Ovary (tissue), 9 donors: ENCODE results near the gene GFRA1. TPM values are rescaled to one million over a fixed set of nuclear protein-coding genes. Genes with fewer than 3 reads are reported as not detected.

Source experiments
- DNase-seq, 5 donors: peaks; one replicate each; pipeline ENCODE4 v3.0.0-alpha.2; 2019 to 2020
- H3K27ac ChIP-seq, 2 donors: fragments of 200-600 bp; one replicate each; pipeline versions ENCODE4 v1.5.1 to v1.8.0; 2019 to 2022
- H3K27me3 ChIP-seq: fragments of 200-600 bp; one replicate; pipeline ENCODE4 v1.8.0; 2022
- H3K36me3 ChIP-seq: fragments of 200-600 bp; sonication (generic); one replicate; pipeline ENCODE4 v1.5.1; 2019
- H3K4me1 ChIP-seq: one replicate; pipeline ENCODE4 v1.8.1; 2013; ENCODE audit warnings: mild to moderate bottlenecking, moderate library complexity; ENCODE audit not compliant: insufficient read depth
- H3K4me3 ChIP-seq: fragments of 200-600 bp; sonication (generic); one replicate; pipeline ENCODE4 v1.5.1; 2017
- H3K9me3 ChIP-seq, 2 donors: fragments of 200-600 bp in 1 of 2; sonication (generic) in 1 of 2; one replicate each; pipeline versions ENCODE4 v1.5.1 to v1.8.1; 2013 to 2019; ENCODE audit warnings: mild to moderate bottlenecking in 1 of 2, moderate library complexity in 1 of 2
- EP300 ChIP-seq: sonication (generic); formaldehyde crosslinking; IDR thresholded peaks from one replicate; pipeline ENCODE4 v1.6.1; 2017; ENCODE audit warnings: antibody characterized with exemption
- POLR2A ChIP-seq: fragments of 450-650 bp; IDR thresholded peaks from one replicate; pipeline ENCODE4 v1.6.1; 2017; ENCODE audit warnings: antibody characterized with exemption, mild to moderate bottlenecking, moderate library complexity
- WGBS, 3 donors: extraction: QIAGEN DNeasy Blood & Tissue Kit in 1 of 3; methylation state at CpG; one replicate each; pipeline versions ENCODE4 v1.1.5 to v1.1.7; 2013 to 2017; 5-methylcytosine and 5-hydroxymethylcytosine counted together
- intact Hi-C, 4 donors: fragments of 100-400 bp; cut with DNase I; formaldehyde crosslinking; loops; one replicate each; pipeline versions ENCODE4 v1.11.0 to v1.15.1; 2022 to 2023
- polyA plus RNA-seq, 2 donors: library from polyadenylated mRNA; stranded (reverse); fragments of 200-250 nt in 1 of 2; fragments of 350-450 nt in 1 of 2; fragmentation: Illumina TruSeq in 1 of 2; extraction: RNeasy Lipid Tissue Mini Kit (QIAGEN cat#74804) in 1 of 2; gene quantifications; one replicate each; pipeline ENCODE4 v1.2.3, GENCODE V29; 2013 to 2014
- total RNA-seq, 7 donors: library from RNA; depleted of rRNA in 2 of 7; stranded (reverse); fragments of >200 nt in 2 of 7; fragmentation: NEBNext Ultra II Directional in 3 of 7; extraction: Animal tissue kit (Norgen Biotek cat#: 25700) in 3 of 7; gene quantifications; one replicate each; pipeline versions ENCODE4 v1.1.0 to v1.2.4, GENCODE V29; 2016 to 2023
- TF ChIP-seq, protein P1 (sequence below), 3 donors: fragments of 450-650 bp in 2 of 3; fragments of 200-600 bp in 1 of 3; IDR thresholded peaks; one replicate each; pipeline versions ENCODE4 v1.5.1 to v1.8.0; 2016 to 2022; ENCODE audit warnings: antibody characterized with exemption in 3 of 3, mild to moderate bottlenecking in 1 of 3
- donor health status: DM: no; HTN: no; CAD: no; lungs with moderate emphysema.
- donor health status: DM: no; HTN: no; CAD: no.
- donor health status: Bipolar disorder and iron deficiency.
- donor health status: DM: yes; HTN: yes; CAD: no.
- donor health status: DM: no; HTN: no; CAD: no.
- donor health status: DM: yes; HTN: yes; CAD: no.

Gene GFRA1
- total and polyA plus RNA-seq, 9 donors: 3.1 to 28.4 (median 11.8) TPM

DNA sequence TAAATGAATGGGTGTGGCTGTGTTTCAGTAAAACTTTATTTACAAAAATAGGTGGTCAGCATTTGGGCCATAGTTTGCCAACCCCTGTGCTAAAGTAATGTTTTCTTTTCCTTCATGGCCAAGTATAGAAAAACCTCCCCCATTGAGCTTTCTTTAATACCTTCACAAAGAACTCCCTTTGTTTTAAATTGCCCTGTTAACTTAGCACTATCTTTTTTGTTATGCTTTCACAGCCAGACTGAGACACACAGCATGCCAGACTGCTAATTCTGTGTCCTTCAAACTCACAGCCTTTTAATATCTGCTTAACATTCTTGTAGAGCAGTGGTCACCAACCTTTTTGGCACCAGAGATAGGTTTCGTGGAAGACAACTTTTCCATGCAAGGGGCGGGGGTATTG, 78.0 kb downstream of the GFRA1 start:
- Histone ChIP-seq H3K4me3 (no peak overlapping the region), H3K36me3 (no peaks in the 10 kb centered on the region), H3K27me3 (no peaks in the 10 kb centered on the region), H3K27ac (no peak overlapping the region), H3K4me1 (no peaks in the 10 kb centered on the region), H3K9me3 (no peaks in the 10 kb centered on the region)
- WGBS, 3 donors: 91 to 98% (median 96%) methylated on average over 2 of the region's 2 CpGs
- no peak for DNase-seq
- intact Hi-C loops: no loop called here
- TF ChIP-seq, protein P1, sequence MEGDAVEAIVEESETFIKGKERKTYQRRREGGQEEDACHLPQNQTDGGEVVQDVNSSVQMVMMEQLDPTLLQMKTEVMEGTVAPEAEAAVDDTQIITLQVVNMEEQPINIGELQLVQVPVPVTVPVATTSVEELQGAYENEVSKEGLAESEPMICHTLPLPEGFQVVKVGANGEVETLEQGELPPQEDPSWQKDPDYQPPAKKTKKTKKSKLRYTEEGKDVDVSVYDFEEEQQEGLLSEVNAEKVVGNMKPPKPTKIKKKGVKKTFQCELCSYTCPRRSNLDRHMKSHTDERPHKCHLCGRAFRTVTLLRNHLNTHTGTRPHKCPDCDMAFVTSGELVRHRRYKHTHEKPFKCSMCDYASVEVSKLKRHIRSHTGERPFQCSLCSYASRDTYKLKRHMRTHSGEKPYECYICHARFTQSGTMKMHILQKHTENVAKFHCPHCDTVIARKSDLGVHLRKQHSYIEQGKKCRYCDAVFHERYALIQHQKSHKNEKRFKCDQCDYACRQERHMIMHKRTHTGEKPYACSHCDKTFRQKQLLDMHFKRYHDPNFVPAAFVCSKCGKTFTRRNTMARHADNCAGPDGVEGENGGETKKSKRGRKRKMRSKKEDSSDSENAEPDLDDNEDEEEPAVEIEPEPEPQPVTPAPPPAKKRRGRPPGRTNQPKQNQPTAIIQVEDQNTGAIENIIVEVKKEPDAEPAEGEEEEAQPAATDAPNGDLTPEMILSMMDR (IDR thresholded peaks at IDR 0.05): no peak
- TF ChIP-seq POLR2A (no peak), EP300 (no peak)

DNA sequence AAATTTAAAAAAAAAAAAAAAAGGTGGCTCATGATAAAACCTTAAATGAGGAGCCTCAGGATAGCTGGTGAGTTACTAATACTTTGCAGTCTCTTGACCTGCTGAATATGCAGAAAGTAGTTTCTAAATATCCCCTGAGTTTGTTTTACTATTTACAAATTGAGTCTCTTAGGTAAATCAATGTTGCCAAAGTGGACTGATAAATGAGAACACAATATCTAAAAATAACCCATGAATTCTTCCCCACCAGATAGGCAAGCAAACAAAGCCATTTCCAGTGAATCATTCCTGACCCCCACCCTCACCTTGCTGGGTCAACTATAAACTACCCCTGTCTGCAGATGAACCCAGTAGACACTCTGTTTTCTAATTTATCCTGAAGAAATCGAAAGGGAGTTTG, 78.9 kb downstream of the GFRA1 start:
- Histone ChIP-seq H3K4me1 (no peaks in the 10 kb centered on the region), H3K9me3 (no peaks in the 10 kb centered on the region), H3K36me3 (no peaks in the 10 kb centered on the region), H3K4me3 (no peak overlapping the region), H3K27me3 (no peaks in the 10 kb centered on the region), H3K27ac (no peak overlapping the region)
- TF ChIP-seq, protein P1 (IDR thresholded peaks at IDR 0.05): no peak
- TF ChIP-seq POLR2A (no peak), EP300 (no peak)
- intact Hi-C loops: no loop called here
- WGBS, 3 donors: 90 to 96% (median 94%) methylated on average over 1 of the region's 1 CpG
- DNase-seq: no peak

DNA sequence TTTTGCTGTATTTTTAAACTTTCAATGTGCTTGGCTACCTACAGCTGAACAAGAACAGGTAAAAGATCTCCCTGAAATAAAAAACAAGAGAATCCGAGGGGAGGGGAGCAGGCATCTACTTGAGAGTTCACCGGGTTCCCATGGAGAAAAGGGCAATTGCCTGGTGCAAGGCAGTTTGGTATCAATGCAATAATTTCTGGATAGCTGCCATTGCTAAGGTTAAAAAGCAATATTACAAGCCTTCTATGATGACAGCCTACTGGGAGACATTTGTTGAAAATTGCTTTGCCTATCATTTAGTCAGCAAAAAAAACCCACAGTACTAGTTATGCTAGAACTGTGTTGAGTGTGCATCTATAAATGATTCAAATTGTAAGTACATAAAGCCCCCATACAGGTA, 82.1 kb downstream of the GFRA1 start:
- H3K27ac ChIP-seq: no peak overlapping the region
- no peaks in the 10 kb centered on the region for H3K36me3 ChIP-seq
- no peak for TF ChIP-seq EP300
- no peak overlapping the region for H3K4me3 ChIP-seq
- H3K27me3 ChIP-seq: no peaks in the 10 kb centered on the region
- WGBS, 3 donors: 88 to 90% (median 89%) methylated on average over 2 of the region's 2 CpGs
- intact Hi-C loops: no loop called here
- no peaks in the 10 kb centered on the region for H3K4me1 ChIP-seq
- no peak for DNase-seq
- no peaks in the 10 kb centered on the region for H3K9me3 ChIP-seq

DNA sequence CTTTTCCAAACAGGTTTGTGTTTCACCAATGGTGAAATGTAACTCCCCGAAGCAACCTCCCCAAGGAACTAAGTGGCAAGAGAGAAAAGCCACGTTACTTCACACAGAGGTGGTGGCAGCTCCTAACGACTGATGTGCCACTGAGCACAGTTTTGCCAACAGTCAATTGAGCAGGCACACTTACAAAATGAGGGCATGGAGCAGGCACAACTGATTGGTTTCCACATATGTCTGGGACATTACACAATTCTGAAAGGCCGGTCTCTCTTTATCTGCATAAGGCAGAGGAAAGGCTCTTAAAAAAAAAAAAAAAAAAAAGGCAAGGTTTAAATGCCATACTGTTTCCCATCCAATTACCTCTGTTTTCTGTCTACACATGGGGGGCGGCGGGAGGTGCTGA, 86.7 kb downstream of the GFRA1 start:
- Histone ChIP-seq H3K4me3 (no peak overlapping the region), H3K9me3 (no peaks in the 10 kb centered on the region), H3K27ac (no peak overlapping the region), H3K27me3 (no peaks in the 10 kb centered on the region), H3K4me1 (no peaks in the 10 kb centered on the region), H3K36me3 (no peaks in the 10 kb centered on the region)
- WGBS, 3 donors: 82 to 91% (median 90%) methylated on average over 6 of the region's 6 CpGs
- TF ChIP-seq EP300: no peak
- intact Hi-C loops: no loop called here
- DNase-seq: no peak

DNA sequence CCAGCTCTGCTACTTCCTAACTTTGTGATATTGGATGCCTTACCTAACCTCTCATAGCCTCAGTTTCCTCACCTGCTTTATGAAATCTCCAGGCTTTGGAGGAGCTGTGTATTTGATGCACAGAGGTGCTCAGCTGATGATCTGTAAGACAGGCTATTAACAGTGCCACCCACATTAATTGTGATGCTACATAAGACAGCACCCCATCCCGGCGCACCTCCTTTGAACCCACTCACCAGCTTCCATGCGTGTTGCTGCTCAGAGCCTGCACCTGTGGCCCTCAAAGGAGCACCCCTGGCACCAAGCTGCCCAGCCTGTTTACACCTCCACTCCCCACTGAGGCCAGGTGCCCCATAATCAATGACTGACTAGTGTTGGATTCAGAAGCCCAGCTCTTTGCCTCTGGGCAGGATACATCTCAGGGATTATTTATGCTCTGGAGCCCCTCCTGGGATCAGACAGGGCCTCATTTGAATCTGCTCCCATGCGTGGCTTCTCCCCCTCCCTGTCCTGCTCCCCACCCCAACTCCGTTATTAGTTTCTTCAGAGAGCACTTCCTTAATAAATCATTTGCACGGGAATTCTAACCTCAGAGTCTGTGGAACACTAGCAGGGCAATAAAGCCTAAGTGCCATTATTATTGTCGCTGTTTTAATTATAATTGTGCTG, 87.7 kb downstream of the GFRA1 start:
- no peak for DNase-seq
- H3K27me3 ChIP-seq: no peaks in the 10 kb centered on the region
- H3K27ac ChIP-seq: no peak overlapping the region
- WGBS, 3 donors: 77 to 85% (median 81%) methylated on average over 7 of the region's 7 CpGs
- TF ChIP-seq EP300: no peak
- no peak for TF ChIP-seq POLR2A
- TF ChIP-seq, protein P1 (IDR thresholded peaks at IDR 0.05): no peak
- H3K36me3 ChIP-seq: no peaks in the 10 kb centered on the region
- no peaks in the 10 kb centered on the region for H3K4me1 ChIP-seq
- intact Hi-C loops: no loop called here
- no peaks in the 10 kb centered on the region for H3K9me3 ChIP-seq
- H3K4me3 ChIP-seq: no peak overlapping the region
